ENCODE measurements around the gene BPIFB3. TPM values are rescaled to one million over a fixed set of nuclear protein-coding genes. Genes with fewer than 3 reads are reported as not detected.

Gene BPIFB3
- total RNA-seq, 1 donor from 2014 or later, result not detected

DNA sequence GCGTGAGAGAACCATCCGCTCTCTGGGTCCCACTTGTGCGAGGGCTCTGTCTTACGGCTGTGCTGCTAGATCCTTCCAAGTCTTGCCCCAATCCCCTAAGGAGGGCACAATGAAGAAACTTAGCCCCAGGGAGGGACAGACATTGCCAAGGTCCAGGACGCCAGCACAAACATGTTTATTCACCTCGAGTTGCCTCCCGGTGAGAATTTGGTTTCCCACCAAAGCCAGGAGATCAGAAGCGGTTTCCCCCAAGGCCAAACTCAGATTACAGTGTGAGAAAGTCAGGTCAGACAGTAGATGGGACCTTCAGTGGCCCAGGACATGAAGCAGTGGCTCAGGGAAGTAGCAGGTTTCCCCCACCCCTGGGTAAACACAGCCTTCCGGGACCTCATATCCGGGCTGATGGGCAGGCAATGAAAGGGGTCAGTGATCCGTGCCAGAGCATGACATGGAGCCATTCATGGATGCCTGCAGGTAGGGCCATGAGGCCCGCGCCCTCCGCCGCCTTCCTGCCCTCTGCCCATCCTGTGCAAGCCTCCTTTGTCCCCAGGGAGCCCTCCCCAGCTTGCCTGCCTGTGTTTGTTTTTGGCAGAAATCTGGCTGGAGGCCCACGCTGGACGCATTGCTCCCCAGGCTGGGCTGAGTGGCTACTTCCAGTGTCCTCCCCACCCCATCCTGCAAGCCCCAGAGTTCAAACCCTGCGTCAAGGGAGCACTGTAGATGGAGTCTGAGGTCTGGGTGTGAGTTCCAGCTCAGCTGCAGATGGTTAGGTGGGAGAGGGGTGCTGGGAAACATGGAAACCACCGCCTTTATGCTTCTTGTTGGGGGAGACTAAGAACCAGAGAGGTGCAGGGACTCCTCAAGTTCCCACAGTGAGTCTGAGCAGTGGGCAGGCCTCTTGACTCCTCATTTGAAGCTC lies 44.2 kb upstream of the BPIFB3 start:
- Histone ChIP-seq H3K4me3 (ENCODE audit: low read length in 3 of 3) (no peak overlapping the region), H3K36me3 (ENCODE audit: control insufficient read depth in 3 of 3, insufficient read depth in 3 of 3, low read length in 3 of 3) (no peaks in the 10 kb centered on the region), H3K9me3 (ENCODE audit: control insufficient read depth in 3 of 3, low read length in 3 of 3) (peaks cover 3 to 7% (median 5%) of the 10 kb centered on the region in 3 donors), H3K9ac (ENCODE audit: low read depth in 1 of 3, low read length in 3 of 3) (no peak overlapping the region), H3K27ac (ENCODE audit: low read depth, low read length) (no peak overlapping the region), H3K4me1 (ENCODE audit: control insufficient read depth in 3 of 3, insufficient read depth in 3 of 3, low read length in 3 of 3) (no peaks in the 10 kb centered on the region), H3K27me3 (ENCODE audit: control insufficient read depth in 3 of 3, insufficient read depth in 3 of 3, low read length in 3 of 3) (peaks cover 11 to 36% (median 29%) of the 10 kb centered on the region in 3 donors)

DNA sequence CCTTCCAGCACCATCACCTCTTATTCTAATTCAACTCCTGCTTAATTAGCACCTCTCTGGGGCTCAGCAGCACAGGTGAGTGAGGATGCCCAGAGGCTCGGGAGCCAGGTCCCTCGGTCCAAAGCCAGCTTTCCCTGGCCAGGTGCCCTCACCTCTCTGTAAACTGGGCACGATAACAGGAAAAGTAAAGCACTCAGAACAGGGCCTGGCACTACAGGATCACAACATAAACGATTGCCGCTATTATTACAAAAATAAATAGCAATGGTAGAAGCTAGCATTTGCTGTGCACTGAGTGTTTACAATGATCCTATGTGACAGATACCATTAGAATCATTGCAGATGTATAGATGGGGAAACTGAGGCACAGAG lies 43.6 kb upstream of the BPIFB3 start:
- Histone ChIP-seq H3K4me3 (ENCODE audit: low read length in 3 of 3) (no peak overlapping the region), H3K36me3 (ENCODE audit: control insufficient read depth in 3 of 3, insufficient read depth in 3 of 3, low read length in 3 of 3) (no peaks in the 10 kb centered on the region), H3K9me3 (ENCODE audit: control insufficient read depth in 3 of 3, low read length in 3 of 3) (peaks cover 3 to 5% (median 5%) of the 10 kb centered on the region in 3 donors), H3K9ac (ENCODE audit: low read depth in 1 of 3, low read length in 3 of 3) (no peak overlapping the region), H3K4me1 (ENCODE audit: control insufficient read depth in 3 of 3, insufficient read depth in 3 of 3, low read length in 3 of 3) (no peaks in the 10 kb centered on the region), H3K27ac (ENCODE audit: low read depth, low read length) (no peak overlapping the region), H3K27me3 (ENCODE audit: control insufficient read depth in 3 of 3, insufficient read depth in 3 of 3, low read length in 3 of 3) (peaks cover 17 to 43% (median 35%) of the 10 kb centered on the region in 3 donors)

DNA sequence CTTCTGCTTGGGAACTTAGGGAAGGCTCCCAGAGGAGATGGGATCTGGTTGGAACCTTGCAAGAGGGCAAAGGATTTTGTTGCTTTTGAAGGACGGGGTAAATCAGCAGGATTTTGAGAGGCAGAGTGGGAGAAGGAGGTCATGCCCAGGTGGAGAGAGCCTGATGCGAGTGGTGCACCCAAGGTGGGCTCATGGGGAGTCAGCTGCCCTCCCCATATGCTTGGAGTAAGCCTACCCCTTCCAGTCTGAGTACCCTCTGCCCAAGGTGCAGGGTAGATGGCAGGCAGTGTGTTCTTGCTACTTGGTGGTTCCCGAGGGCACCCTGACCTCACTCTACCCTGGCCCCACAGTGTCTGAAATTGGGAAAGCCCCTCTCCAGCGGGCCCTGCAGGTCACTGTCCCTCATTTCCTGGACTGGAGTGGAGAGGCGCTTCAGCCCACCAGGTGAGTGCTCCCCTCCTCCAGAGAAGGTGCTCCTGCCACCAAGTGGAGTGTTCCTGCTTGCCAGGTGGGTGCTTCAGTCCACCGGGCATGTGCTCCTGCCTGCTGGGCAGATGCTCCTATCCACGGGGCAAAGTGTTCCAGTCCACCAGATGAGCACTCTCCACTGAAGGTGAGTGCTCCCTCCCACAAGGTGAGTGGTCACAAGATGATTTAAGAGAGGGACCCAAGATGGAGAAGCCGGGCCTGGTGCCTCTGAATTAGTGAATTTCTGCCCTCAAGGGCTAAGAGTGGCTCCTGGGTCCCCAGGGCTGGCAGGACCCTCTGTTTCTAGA lies 42.8 kb upstream of the BPIFB3 start:
- H3K4me3 ChIP-seq (ENCODE audit: low read length in 3 of 3), result no peak overlapping the region
- peaks cover 0 to 2% (median 0%) of the 10 kb centered on the region in 3 donors for H3K9me3 ChIP-seq (ENCODE audit: control insufficient read depth in 3 of 3, low read length in 3 of 3)
- H3K27ac ChIP-seq (ENCODE audit: low read depth, low read length), result no peak overlapping the region
- H3K4me1 ChIP-seq (ENCODE audit: control insufficient read depth in 3 of 3, insufficient read depth in 3 of 3, low read length in 3 of 3), result no peaks in the 10 kb centered on the region
- peaks cover 22 to 48% (median 40%) of the 10 kb centered on the region in 3 donors for H3K27me3 ChIP-seq (ENCODE audit: control insufficient read depth in 3 of 3, insufficient read depth in 3 of 3, low read length in 3 of 3)
- no peak overlapping the region for H3K9ac ChIP-seq (ENCODE audit: low read depth in 1 of 3, low read length in 3 of 3)
- H3K36me3 ChIP-seq (ENCODE audit: control insufficient read depth in 3 of 3, insufficient read depth in 3 of 3, low read length in 3 of 3), result no peaks in the 10 kb centered on the region

DNA sequence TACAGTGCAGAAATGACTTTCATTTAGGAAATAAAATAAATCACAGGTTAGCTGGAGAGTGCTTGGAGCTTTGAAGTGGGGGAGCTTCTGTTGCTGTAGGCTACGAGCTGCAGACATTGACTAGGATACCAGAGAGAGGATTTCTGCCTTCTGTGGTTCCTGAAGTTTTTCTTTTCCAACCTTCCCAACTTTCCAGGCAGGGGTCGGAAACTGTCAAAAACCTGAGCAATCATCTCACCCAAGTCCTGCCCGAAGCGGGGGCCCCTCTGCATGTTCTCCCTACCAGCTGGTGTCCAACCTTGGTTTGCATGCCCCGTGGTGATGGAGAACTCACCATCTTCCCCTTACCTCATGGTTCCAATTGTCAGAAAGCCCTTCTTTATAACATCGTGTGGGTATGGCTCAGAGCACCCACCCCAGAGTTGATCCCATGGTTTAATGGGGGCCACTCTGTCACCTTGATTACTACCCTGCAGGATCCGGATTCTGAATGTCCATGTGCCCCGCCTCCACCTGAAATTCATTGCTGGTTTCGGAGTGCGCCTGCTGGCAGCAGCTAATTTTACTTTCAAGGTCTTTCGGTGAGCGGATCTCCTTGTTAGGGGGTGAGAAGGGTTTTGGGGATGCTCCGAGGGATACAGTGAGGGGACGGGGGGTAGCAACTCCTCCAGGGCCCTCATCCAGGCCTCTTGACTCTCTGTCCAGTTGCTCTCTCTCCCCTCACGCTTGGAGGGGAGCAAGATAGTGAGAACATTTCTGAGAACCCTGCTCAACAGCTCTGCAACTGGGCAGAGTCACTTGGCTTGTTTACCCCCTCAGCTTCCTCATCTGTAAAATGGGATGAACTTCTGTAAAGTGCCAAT lies 41.1 kb upstream of the BPIFB3 start:
- peaks cover 32 to 53% (median 46%) of the 10 kb centered on the region in 3 donors for H3K27me3 ChIP-seq (ENCODE audit: control insufficient read depth in 3 of 3, insufficient read depth in 3 of 3, low read length in 3 of 3)
- no peak overlapping the region for H3K27ac ChIP-seq (ENCODE audit: low read depth, low read length)
- H3K4me1 ChIP-seq (ENCODE audit: control insufficient read depth in 3 of 3, insufficient read depth in 3 of 3, low read length in 3 of 3), result no peaks in the 10 kb centered on the region
- no peak overlapping the region for H3K4me3 ChIP-seq (ENCODE audit: low read length in 3 of 3)
- H3K36me3 ChIP-seq (ENCODE audit: control insufficient read depth in 3 of 3, insufficient read depth in 3 of 3, low read length in 3 of 3), result no peaks in the 10 kb centered on the region
- no peak overlapping the region for H3K9ac ChIP-seq (ENCODE audit: low read depth in 1 of 3, low read length in 3 of 3)
- no peaks in the 10 kb centered on the region for H3K9me3 ChIP-seq (ENCODE audit: control insufficient read depth in 3 of 3, low read length in 3 of 3)

DNA sequence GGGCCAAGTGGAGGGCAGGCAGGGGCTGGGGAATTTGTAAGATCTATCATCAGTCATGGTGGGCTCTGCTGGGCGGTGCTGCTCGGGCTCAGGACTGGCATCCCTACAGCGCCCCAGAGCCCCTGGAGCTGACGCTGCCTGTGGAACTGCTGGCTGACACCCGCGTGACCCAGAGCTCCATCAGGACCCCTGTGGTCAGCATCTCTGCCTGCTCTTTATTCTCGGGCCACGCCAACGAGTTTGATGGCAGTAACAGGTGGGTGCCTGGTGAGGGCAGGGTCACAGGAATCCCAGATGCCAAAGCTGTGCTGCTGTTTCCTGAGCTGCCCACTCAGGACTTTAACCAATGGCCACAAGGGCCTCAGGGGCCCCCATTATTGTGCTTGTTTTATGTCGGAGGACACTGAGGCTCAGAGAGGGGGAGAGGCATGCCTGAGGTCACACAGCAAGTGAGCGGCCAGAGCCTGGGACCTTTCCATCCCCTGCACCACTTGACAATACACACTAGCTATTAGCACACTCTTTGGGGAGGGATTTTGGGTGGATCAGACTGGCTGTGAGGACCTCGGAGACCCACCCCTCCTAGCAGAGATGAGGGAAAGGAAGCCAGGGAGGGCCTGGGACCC lies 39.9 kb upstream of the BPIFB3 start:
- Histone ChIP-seq H3K4me1 (ENCODE audit: control insufficient read depth in 3 of 3, insufficient read depth in 3 of 3, low read length in 3 of 3) (no peaks in the 10 kb centered on the region), H3K36me3 (ENCODE audit: control insufficient read depth in 3 of 3, insufficient read depth in 3 of 3, low read length in 3 of 3) (no peaks in the 10 kb centered on the region), H3K9me3 (ENCODE audit: control insufficient read depth in 3 of 3, low read length in 3 of 3) (no peaks in the 10 kb centered on the region), H3K4me3 (ENCODE audit: low read length in 3 of 3) (no peak overlapping the region), H3K27ac (ENCODE audit: low read depth, low read length) (no peak overlapping the region), H3K9ac (ENCODE audit: low read depth in 1 of 3, low read length in 3 of 3) (no peak overlapping the region), H3K27me3 (ENCODE audit: control insufficient read depth in 3 of 3, insufficient read depth in 3 of 3, low read length in 3 of 3) (peaks cover 36 to 53% (median 46%) of the 10 kb centered on the region in 3 donors)

DNA sequence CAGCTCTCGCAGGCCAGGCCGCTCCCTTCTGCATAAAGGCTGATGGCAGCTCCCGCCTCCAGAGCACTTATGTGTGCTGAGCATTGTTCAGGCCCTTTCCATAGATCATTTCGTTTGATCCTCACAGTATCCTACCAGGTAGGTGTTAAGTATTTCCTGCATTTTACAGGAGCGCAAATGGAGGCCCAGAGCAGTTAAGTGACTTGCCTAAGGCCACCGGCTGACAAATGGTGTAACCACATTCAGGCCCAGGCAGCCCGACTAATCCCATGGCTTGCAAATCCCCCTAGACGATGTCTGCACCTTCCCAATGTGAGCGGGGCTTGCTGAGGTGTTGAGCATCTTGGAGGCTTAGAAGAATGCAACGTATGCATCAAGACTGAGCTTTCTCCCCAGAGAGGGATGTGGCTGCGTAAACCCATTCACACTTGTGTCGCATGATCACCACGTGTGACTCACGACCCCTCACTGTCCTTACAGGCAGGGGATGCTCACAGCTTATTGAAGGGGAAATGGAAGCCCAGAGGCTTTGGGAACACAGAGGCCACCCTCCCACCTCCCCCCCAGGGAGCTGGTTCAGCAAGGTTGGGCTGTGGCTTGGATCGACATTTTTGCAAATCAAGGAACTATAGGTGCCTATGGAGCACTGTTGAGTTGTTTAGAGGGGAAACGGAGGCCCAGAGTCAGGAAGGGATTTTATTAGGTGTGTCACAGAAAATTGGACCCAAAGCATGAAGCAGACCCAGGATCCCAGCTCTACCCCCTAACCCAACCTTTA lies 39.2 kb upstream of the BPIFB3 start:
- no peaks in the 10 kb centered on the region for H3K36me3 ChIP-seq (ENCODE audit: control insufficient read depth in 3 of 3, insufficient read depth in 3 of 3, low read length in 3 of 3)
- H3K9me3 ChIP-seq (ENCODE audit: control insufficient read depth in 3 of 3, low read length in 3 of 3), result no peaks in the 10 kb centered on the region
- H3K27me3 ChIP-seq (ENCODE audit: control insufficient read depth in 3 of 3, insufficient read depth in 3 of 3, low read length in 3 of 3), result peaks cover 36 to 55% (median 46%) of the 10 kb centered on the region in 3 donors
- H3K9ac ChIP-seq (ENCODE audit: low read depth in 1 of 3, low read length in 3 of 3), result no peak overlapping the region
- H3K4me3 ChIP-seq (ENCODE audit: low read length in 3 of 3), result no peak overlapping the region
- no peaks in the 10 kb centered on the region for H3K4me1 ChIP-seq (ENCODE audit: control insufficient read depth in 3 of 3, insufficient read depth in 3 of 3, low read length in 3 of 3)
- no peak overlapping the region for H3K27ac ChIP-seq (ENCODE audit: low read depth, low read length)

DNA sequence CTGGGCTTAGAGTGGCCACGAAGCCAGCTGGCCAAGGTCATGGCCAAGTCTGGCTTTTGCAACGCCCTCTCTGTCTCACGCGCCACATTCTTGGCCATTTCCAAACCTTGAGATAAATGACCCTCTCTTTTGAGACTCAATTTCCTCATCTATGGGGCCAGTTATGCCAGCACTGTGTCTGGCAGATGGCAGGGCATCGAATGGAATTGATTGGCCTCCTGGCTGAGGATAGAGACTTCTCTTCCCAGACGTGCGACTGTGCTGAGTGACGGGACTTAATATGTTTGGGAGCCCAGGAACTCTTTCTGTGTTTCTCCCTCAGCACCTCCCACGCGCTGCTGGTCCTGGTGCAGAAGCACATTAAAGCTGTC lies 38.6 kb upstream of the BPIFB3 start:
- Histone ChIP-seq H3K9ac (ENCODE audit: low read depth in 1 of 3, low read length in 3 of 3) (no peak overlapping the region), H3K27ac (ENCODE audit: low read depth, low read length) (no peak overlapping the region), H3K4me1 (ENCODE audit: control insufficient read depth in 3 of 3, insufficient read depth in 3 of 3, low read length in 3 of 3) (no peaks in the 10 kb centered on the region), H3K9me3 (ENCODE audit: control insufficient read depth in 3 of 3, low read length in 3 of 3) (no peaks in the 10 kb centered on the region), H3K27me3 (ENCODE audit: control insufficient read depth in 3 of 3, insufficient read depth in 3 of 3, low read length in 3 of 3) (peaks cover 38 to 55% (median 51%) of the 10 kb centered on the region in 3 donors), H3K4me3 (ENCODE audit: low read length in 3 of 3) (no peak overlapping the region), H3K36me3 (ENCODE audit: control insufficient read depth in 3 of 3, insufficient read depth in 3 of 3, low read length in 3 of 3) (no peaks in the 10 kb centered on the region)

DNA sequence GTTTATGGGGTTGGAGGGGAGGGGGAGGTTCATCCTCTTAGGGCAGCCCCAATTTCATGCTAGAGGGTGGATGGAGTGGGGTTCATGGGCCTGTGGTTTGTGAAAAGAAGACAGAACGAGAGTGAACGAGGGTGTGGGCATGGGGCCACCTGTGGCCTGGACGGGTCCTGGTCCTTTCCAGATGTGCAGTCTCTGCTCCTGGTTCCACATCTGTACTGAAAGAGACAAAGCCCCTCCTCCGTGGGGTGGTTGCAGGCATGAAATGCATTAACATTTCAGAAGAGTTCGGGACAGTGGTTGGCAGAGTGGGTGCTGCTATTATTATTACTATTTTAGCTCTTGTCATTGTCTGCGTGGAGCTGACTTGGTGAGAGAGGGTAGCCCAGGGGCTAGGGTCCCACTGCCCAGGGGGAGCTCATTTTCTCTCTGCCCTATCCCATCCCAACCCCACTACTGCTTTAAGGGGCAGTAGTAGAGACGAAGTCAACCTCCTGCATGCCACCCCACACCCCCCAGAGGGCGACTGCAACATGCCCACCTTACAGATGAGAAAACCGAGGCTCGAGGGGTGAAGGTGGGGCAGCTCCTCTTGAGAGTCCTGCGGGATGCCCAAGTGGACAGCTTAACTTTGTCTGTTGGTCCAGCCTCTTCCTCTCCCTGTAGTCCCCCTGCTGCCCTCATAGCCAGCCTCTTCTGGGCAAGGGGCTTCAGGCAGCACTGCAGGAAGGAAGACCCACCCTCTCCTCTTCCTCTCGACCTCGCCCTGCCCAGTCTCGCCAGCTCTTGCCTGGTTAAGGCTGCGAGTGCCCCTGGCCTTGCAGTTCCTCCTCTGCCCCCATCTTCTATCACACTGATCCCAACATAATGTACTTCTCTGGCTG lies 37.8 kb upstream of the BPIFB3 start:
- H3K9me3 ChIP-seq (ENCODE audit: control insufficient read depth in 3 of 3, low read length in 3 of 3), result no peaks in the 10 kb centered on the region
- H3K27ac ChIP-seq (ENCODE audit: low read depth, low read length), result no peak overlapping the region
- H3K27me3 ChIP-seq (ENCODE audit: control insufficient read depth in 3 of 3, insufficient read depth in 3 of 3, low read length in 3 of 3), result peaks cover 33 to 53% (median 43%) of the 10 kb centered on the region in 3 donors
- no peaks in the 10 kb centered on the region for H3K4me1 ChIP-seq (ENCODE audit: control insufficient read depth in 3 of 3, insufficient read depth in 3 of 3, low read length in 3 of 3)
- no peaks in the 10 kb centered on the region for H3K36me3 ChIP-seq (ENCODE audit: control insufficient read depth in 3 of 3, insufficient read depth in 3 of 3, low read length in 3 of 3)
- H3K9ac ChIP-seq (ENCODE audit: low read depth in 1 of 3, low read length in 3 of 3), result no peak overlapping the region
- H3K4me3 ChIP-seq (ENCODE audit: low read length in 3 of 3), result no peak overlapping the region
